Skeletal muscle tissue (tissue), 4 donors: Measurements from ENCODE around the gene CD248. TPM values are rescaled to one million over a fixed set of nuclear protein-coding genes. Genes with fewer than 3 reads are reported as not detected.
A peak's percentile ranks its signal among the peaks of the same experiment; 100 is the strongest.
"Not testable (repeated sequence)": the region's sequence is repeated elsewhere in the genome, so short reads cannot be mapped to it uniquely, and the experiment has no call there.

Experiments used
- H3K27ac ChIP-seq: one replicate; pipeline ENCODE4 v1.7.0; 2013; ENCODE audit warnings: mild to moderate bottlenecking, low read depth, low read length, inconsistent platforms
- H3K27me3 ChIP-seq, 3 donors: one replicate each; pipeline ENCODE4 v1.7.0; 2013; ENCODE audit warnings: low read length in 3 of 3; ENCODE audit not compliant: control insufficient read depth in 3 of 3, insufficient read depth in 3 of 3
- H3K36me3 ChIP-seq, 3 donors: one replicate each; pipeline ENCODE4 v1.7.0; 2013; ENCODE audit warnings: low read length in 3 of 3; ENCODE audit not compliant: control insufficient read depth in 3 of 3, insufficient read depth in 3 of 3
- H3K4me1 ChIP-seq, 3 donors: one replicate each; pipeline ENCODE4 v1.7.0; 2013; ENCODE audit warnings: low read length in 3 of 3, mild to moderate bottlenecking in 3 of 3; ENCODE audit not compliant: control insufficient read depth in 3 of 3, insufficient read depth in 3 of 3
- H3K4me3 ChIP-seq, 3 donors: one replicate each; pipeline ENCODE4 v1.7.0; 2013; ENCODE audit warnings: low read length in 3 of 3
- H3K9ac ChIP-seq, 3 donors: one replicate each; pipeline ENCODE4 v1.7.0; 2013; ENCODE audit warnings: low read length in 3 of 3, mild to moderate bottlenecking in 3 of 3, moderate library complexity in 2 of 3, low read depth in 1 of 3
- H3K9me3 ChIP-seq, 3 donors: one replicate each; pipeline ENCODE4 v1.7.0; 2013; ENCODE audit warnings: low read length in 3 of 3; ENCODE audit not compliant: control insufficient read depth in 3 of 3
- total RNA-seq: library from RNA; depleted of rRNA; stranded (reverse); fragments of >200 nt; gene quantifications from one replicate; pipeline ENCODE4 v1.2.3, GENCODE V29; 2014
- donor health status: Osteomylitis.

The CD248 gene
- total RNA-seq, 1 donor from 2014 or later = 19.3 TPM

GRCh38 chr11:66276619-66277018, 40.2 kb downstream of the CD248 start:
- not testable (repeated sequence) for H3K27ac ChIP-seq, H3K9me3 ChIP-seq, H3K4me3 ChIP-seq, H3K4me1 ChIP-seq, H3K9ac ChIP-seq
- Histone ChIP-seq H3K27me3 (peaks cover 3 to 21% (median 8%) of the 10 kb centered on the region in 3 donors), H3K36me3 (peaks cover 40 to 47% (median 46%) of the 10 kb centered on the region in 3 donors)

GRCh38 chr11:66275984-66276612, 40.7 kb downstream of the CD248 start:
- H3K9me3 ChIP-seq = no peaks in the 10 kb centered on the region
- H3K9ac ChIP-seq = no peak overlapping the region
- no peak overlapping the region for H3K27ac ChIP-seq
- no peak overlapping the region for H3K4me3 ChIP-seq
- peaks cover 3 to 18% (median 8%) of the 10 kb centered on the region in 3 donors for H3K27me3 ChIP-seq
- H3K4me1 ChIP-seq = peaks cover 4 to 8% (median 8%) of the 10 kb centered on the region in 3 donors
- peaks cover 41 to 49% (median 48%) of the 10 kb centered on the region in 3 donors for H3K36me3 ChIP-seq

GRCh38 chr11:66275396-66275795, 41.4 kb downstream of the CD248 start:
- peaks cover 44 to 54% (median 48%) of the 10 kb centered on the region in 3 donors for H3K36me3 ChIP-seq

GRCh38 chr11:66274219-66274618, 42.6 kb downstream of the CD248 start:
- peaks cover 20 to 25% (median 20%) of the 10 kb centered on the region in 3 donors for H3K4me1 ChIP-seq

More at GRCh38 chr11:66275396-66275795, 41.4 kb downstream of the CD248 start:
- Histone ChIP-seq H3K4me1 (peaks cover 10 to 13% (median 10%) of the 10 kb centered on the region in 3 donors), H3K27me3 (peaks cover 3 to 13% (median 8%) of the 10 kb centered on the region in 3 donors), H3K4me3 (no peak overlapping the region), H3K9ac (no peak overlapping the region), H3K9me3 (no peaks in the 10 kb centered on the region), H3K27ac (no peak overlapping the region)

GRCh38 chr11:66272596-66272995, 44.2 kb downstream of the CD248 start:
- H3K4me1 ChIP-seq = peaks cover 19 to 33% (median 24%) of the 10 kb centered on the region in 3 donors
- no peak overlapping the region for H3K4me3 ChIP-seq
- H3K27ac ChIP-seq = no peak overlapping the region
- H3K36me3 ChIP-seq = peaks cover 44 to 54% (median 48%) of the 10 kb centered on the region in 3 donors
- no peaks in the 10 kb centered on the region for H3K27me3 ChIP-seq
- H3K9me3 ChIP-seq = no peaks in the 10 kb centered on the region
- H3K9ac ChIP-seq = no peak overlapping the region

More at GRCh38 chr11:66274219-66274618, 42.6 kb downstream of the CD248 start:
- Histone ChIP-seq H3K4me3 (no peak overlapping the region), H3K9me3 (no peaks in the 10 kb centered on the region), H3K9ac (no peak overlapping the region), H3K27me3 (peaks cover 0 to 2% (median 0%) of the 10 kb centered on the region in 3 donors), H3K27ac (no peak overlapping the region), H3K36me3 (peaks cover 44 to 54% (median 48%) of the 10 kb centered on the region in 3 donors)

- Histone ChIP-seq H3K9ac (peak overlapping the region in 1 of 3 donors; percentile 16), H3K4me1 (peaks cover 20 to 36% (median 26%) of the 10 kb centered on the region in 3 donors), H3K4me3 (no peak overlapping the region), H3K27ac (no peak overlapping the region), H3K27me3 (no peaks in the 10 kb centered on the region), H3K9me3 (no peaks in the 10 kb centered on the region), H3K36me3 (peaks cover 44 to 54% (median 47%) of the 10 kb centered on the region in 3 donors)
Measured at GRCh38 chr11:66271816-66272215, 45.0 kb downstream of the CD248 start.

GRCh38 chr11:66268952-66269905, 47.6 kb downstream of the CD248 start:
- peaks cover 34 to 40% (median 38%) of the 10 kb centered on the region in 3 donors for H3K36me3 ChIP-seq
- no peaks in the 10 kb centered on the region for H3K9me3 ChIP-seq
- peak overlapping the region; percentile 96 to 99 (median 97) for H3K9ac ChIP-seq
- peaks cover 21 to 42% (median 30%) of the 10 kb centered on the region in 3 donors for H3K4me1 ChIP-seq
- peak overlapping the region; percentile 87 for H3K27ac ChIP-seq
- no peaks in the 10 kb centered on the region for H3K27me3 ChIP-seq
- peak overlapping the region; percentile 86 to 96 (median 95) for H3K4me3 ChIP-seq

- Histone ChIP-seq H3K36me3 (peaks cover 28 to 36% (median 33%) of the 10 kb centered on the region in 3 donors), H3K9ac (peak within 1 kb of the TSS; percentile 96 to 99 (median 97)), H3K4me1 (peaks cover 21 to 42% (median 30%) of the 10 kb centered on the region in 3 donors), H3K27ac (peak within 1 kb of the TSS; percentile 87), H3K4me3 (peak within 1 kb of the TSS; percentile 86 to 96 (median 95)), H3K9me3 (no peaks in the 10 kb centered on the region), H3K27me3 (no peaks in the 10 kb centered on the region)
Measured at GRCh38 chr11:66268244-66268951, 48.4 kb downstream of the CD248 start, which contains the start of gene RAB1B. Gene RAB1B (plus strand): TSS chr11:66268639. CDS start chr11:66268680, 41 bp downstream.
